ENCODE measurements around the gene BICD2. TPM values are rescaled to one million over a fixed set of nuclear protein-coding genes. Genes with fewer than 3 reads are reported as not detected.
A peak's percentile ranks its signal among the peaks of the same experiment; 100 is the strongest.

BICD2 gene
- total RNA-seq, 1 donor from 2014 or later = 43.7 TPM

GRCh38 chr9:92748233-92748497 lies 16.5 kb downstream of the BICD2 start:
- H3K4me1 Mint-ChIP-seq (ENCODE audit: low read depth, unreplicated experiment) = peaks cover 56% of the 10 kb centered on the region
- H3K4me3 Mint-ChIP-seq (ENCODE audit: unreplicated experiment) = no peak overlapping the region
- no peak overlapping the region for H3K27ac Mint-ChIP-seq (ENCODE audit: unreplicated experiment)
- no peak for DNase-seq
- H3K36me3 Mint-ChIP-seq (ENCODE audit: unreplicated experiment) = peaks cover 4% of the 10 kb centered on the region
- peaks cover 10% of the 10 kb centered on the region for H3K27me3 Mint-ChIP-seq (ENCODE audit: unreplicated experiment)
- no peak for TF ChIP-seq CTCF (IDR thresholded peaks at IDR 0.05; ENCODE audit: partially characterized antibody, unreplicated experiment)
- H3K9me3 Mint-ChIP-seq (ENCODE audit: unreplicated experiment) = peaks cover 20% of the 10 kb centered on the region

GRCh38 chr9:92747459-92748232 lies 17.0 kb downstream of the BICD2 start:
- Mint-ChIP-seq H3K27me3 (ENCODE audit: unreplicated experiment) (peaks cover 10% of the 10 kb centered on the region), H3K27ac (ENCODE audit: unreplicated experiment) (peak overlapping the region; percentile 96), H3K4me3 (ENCODE audit: unreplicated experiment) (peak overlapping the region; percentile 35), H3K9me3 (ENCODE audit: unreplicated experiment) (peaks cover 20% of the 10 kb centered on the region), H3K36me3 (ENCODE audit: unreplicated experiment) (peaks cover 4% of the 10 kb centered on the region), H3K4me1 (ENCODE audit: low read depth, unreplicated experiment) (peaks cover 53% of the 10 kb centered on the region)
- TF ChIP-seq CTCF (IDR thresholded peaks at IDR 0.05; ENCODE audit: partially characterized antibody, unreplicated experiment) = no peak
- no peak for DNase-seq

- H3K4me3 Mint-ChIP-seq (ENCODE audit: unreplicated experiment) = peak overlapping the region; percentile 23
- no peak for TF ChIP-seq CTCF (IDR thresholded peaks at IDR 0.05; ENCODE audit: partially characterized antibody, unreplicated experiment)
- peaks cover 4% of the 10 kb centered on the region for H3K36me3 Mint-ChIP-seq (ENCODE audit: unreplicated experiment)
- H3K27ac Mint-ChIP-seq (ENCODE audit: unreplicated experiment) = peak overlapping the region; percentile 96
- H3K27me3 Mint-ChIP-seq (ENCODE audit: unreplicated experiment) = peaks cover 10% of the 10 kb centered on the region
- DNase-seq = no peak
- H3K9me3 Mint-ChIP-seq (ENCODE audit: unreplicated experiment) = peaks cover 20% of the 10 kb centered on the region
- H3K4me1 Mint-ChIP-seq (ENCODE audit: low read depth, unreplicated experiment) = peaks cover 55% of the 10 kb centered on the region
Observed at GRCh38 chr9:92746567-92747458, 17.8 kb downstream of the BICD2 start.

- H3K27ac Mint-ChIP-seq (ENCODE audit: unreplicated experiment) = peak overlapping the region; percentile 75
Observed at GRCh38 chr9:92745881-92746280, 18.8 kb downstream of the BICD2 start.

More at GRCh38 chr9:92745881-92746280, 18.8 kb downstream of the BICD2 start:
- no peak for TF ChIP-seq CTCF (IDR thresholded peaks at IDR 0.05; ENCODE audit: partially characterized antibody, unreplicated experiment)
- DNase-seq = no peak
- Mint-ChIP-seq H3K9me3 (ENCODE audit: unreplicated experiment) (peaks cover 16% of the 10 kb centered on the region), H3K27me3 (ENCODE audit: unreplicated experiment) (peaks cover 10% of the 10 kb centered on the region), H3K36me3 (ENCODE audit: unreplicated experiment) (no peaks in the 10 kb centered on the region), H3K4me3 (ENCODE audit: unreplicated experiment) (peak overlapping the region; percentile 34), H3K4me1 (ENCODE audit: low read depth, unreplicated experiment) (peaks cover 60% of the 10 kb centered on the region)

Data from glutamatergic neuron (in vitro differentiated cells).